Small intestine (tissue), 7 donors: ENCODE data around the gene ARL6. TPM values are rescaled to one million over a fixed set of nuclear protein-coding genes. Genes with fewer than 3 reads are reported as not detected.

Source experiments
- DNase-seq, 2 donors: peaks; one replicate each; pipeline versions ENCODE4 v3.0.0 to v3.0.0-alpha.2; 2013
- FAIRE-seq: peaks from 2 replicates; lab custom pipeline; 2012; peaks lifted over from hg19 to GRCh38; lab: Jason Lieb, UNC
- H3K27ac ChIP-seq, 3 donors: one replicate each; pipeline ENCODE4 v1.5.1; 2013; ENCODE audit warnings: low read length in 2 of 3, mild to moderate bottlenecking in 2 of 3, control low read depth in 1 of 3, inconsistent platforms in 1 of 3, low read depth in 1 of 3, moderate library complexity in 1 of 3
- H3K27me3 ChIP-seq, 3 donors: one replicate each; pipeline ENCODE4 v1.6.1; 2013; ENCODE audit warnings: low read length in 3 of 3, inconsistent platforms in 1 of 3; ENCODE audit not compliant: control insufficient read depth in 3 of 3, insufficient read depth in 3 of 3
- H3K36me3 ChIP-seq, 3 donors: one replicate each; pipeline ENCODE4 v1.6.1; 2013; ENCODE audit warnings: low read length in 3 of 3, inconsistent platforms in 1 of 3, low read depth in 1 of 3, mild to moderate bottlenecking in 1 of 3, moderate library complexity in 1 of 3; ENCODE audit not compliant: control insufficient read depth in 3 of 3, insufficient read depth in 2 of 3
- H3K4me1 ChIP-seq, 3 donors: one replicate each; pipeline ENCODE4 v1.6.1; 2013; ENCODE audit warnings: low read length in 2 of 3, inconsistent platforms in 1 of 3, low read depth in 1 of 3, mild to moderate bottlenecking in 1 of 3, moderate library complexity in 1 of 3; ENCODE audit not compliant: control insufficient read depth in 3 of 3, insufficient read depth in 2 of 3
- H3K4me3 ChIP-seq, 3 donors: one replicate each; pipeline ENCODE4 v1.5.1; 2013; ENCODE audit warnings: low read length in 3 of 3, control low read depth in 1 of 3, inconsistent platforms in 1 of 3, low read depth in 1 of 3, mild to moderate bottlenecking in 1 of 3, moderate library complexity in 1 of 3
- H3K9me3 ChIP-seq, 2 donors: one replicate each; pipeline ENCODE4 v1.6.1; 2013; ENCODE audit warnings: low read depth in 1 of 2, low read length in 1 of 2; ENCODE audit not compliant: control insufficient read depth in 2 of 2, insufficient read depth in 1 of 2
- WGBS, 3 donors: extraction: QIAGEN DNeasy Blood & Tissue Kit; methylation state at CpG; one replicate each; pipeline ENCODE4 v1.1.7; 2013; 5-methylcytosine and 5-hydroxymethylcytosine counted together
- polyA plus RNA-seq, 4 donors: library from polyadenylated mRNA; stranded (reverse) in 3 of 4; unstranded in 1 of 4; fragments of 200-250 nt in 3 of 4; fragments of 120-200 nt in 1 of 4; gene quantifications; one replicate each; pipeline versions ENCODE4 v1.2.1 to v1.2.3, GENCODE V29; 2013
- donor health status: healthy with polysubstance abuse.
- donor health status: control.
- donor health status: control.
- donor health status: Bipolar disorder and iron deficiency.
- donor health status: healthy.

ARL6 gene
- polyA plus RNA-seq, 4 donors = 0.67 to 4.1 (median 1.9) TPM

DNA sequence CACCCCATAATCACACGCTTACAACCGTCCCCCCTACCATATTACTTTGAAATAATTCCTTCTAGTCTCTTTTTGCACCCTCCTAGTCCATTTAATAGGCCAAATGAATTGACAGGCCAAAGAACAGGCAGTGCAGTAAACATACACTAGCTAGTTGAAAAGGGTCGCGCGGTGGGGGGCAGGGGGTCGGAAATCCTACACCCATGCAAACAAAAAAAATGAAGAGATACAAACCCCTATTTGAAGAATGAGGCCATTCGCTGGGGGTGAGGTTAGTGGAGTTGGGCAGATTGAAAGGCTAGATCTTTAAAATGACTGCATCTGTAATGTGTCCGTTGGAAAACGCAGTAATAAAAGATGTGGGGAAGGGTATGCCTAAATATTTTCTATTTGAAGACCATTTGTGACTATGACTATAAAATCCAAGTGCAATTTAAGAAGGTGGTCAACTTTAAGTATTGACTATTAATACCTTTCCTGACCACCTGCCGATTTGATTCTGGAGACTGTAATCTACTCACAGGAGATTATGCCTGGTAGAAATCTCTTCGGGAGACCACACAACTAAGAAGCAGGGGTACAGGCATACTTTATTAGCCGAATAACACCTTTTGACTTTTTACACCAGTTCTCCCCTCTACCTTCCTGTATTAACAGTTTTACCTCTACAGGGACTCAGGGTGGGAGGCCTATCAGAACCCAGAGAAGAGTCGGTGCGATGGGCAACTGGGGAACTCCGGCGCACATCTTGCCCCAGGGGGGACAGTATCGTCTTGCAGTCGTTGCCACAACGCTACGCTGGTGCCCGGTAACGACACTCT lies 762 bp upstream of the ARL6 start:
- Histone ChIP-seq H3K36me3 (no peaks in the 10 kb centered on the region), H3K4me3 (peak overlapping the region; percentile 67 to 95 (median 81)), H3K27ac (peak overlapping the region in 2 of 3 donors; percentile 73 to 88), H3K9me3 (no peaks in the 10 kb centered on the region), H3K27me3 (no peaks in the 10 kb centered on the region), H3K4me1 (peaks cover 2 to 6% (median 5%) of the 10 kb centered on the region in 3 donors)
- FAIRE-seq (no peak), DNase-seq (no peak)
- WGBS, 3 donors = 23 to 33% (median 26%) methylated on average over 22 of the region's 22 CpGs

- FAIRE-seq = no peak
- peak in 1 of 2 donors; percentile 6 for DNase-seq
- Histone ChIP-seq H3K36me3 (no peaks in the 10 kb centered on the region), H3K4me3 (peak overlapping the region in 1 of 3 donors; percentile 95), H3K27me3 (no peaks in the 10 kb centered on the region), H3K9me3 (no peaks in the 10 kb centered on the region), H3K27ac (no peak overlapping the region), H3K4me1 (peaks cover 2 to 6% (median 5%) of the 10 kb centered on the region in 3 donors)
- 25 to 38% (median 34%) methylated on average over 2 of the region's 2 CpGs for WGBS, 3 donors
Measured at GRCh38 chr3:97765336-97765735, 778 bp downstream of the ARL6 start.

DNA sequence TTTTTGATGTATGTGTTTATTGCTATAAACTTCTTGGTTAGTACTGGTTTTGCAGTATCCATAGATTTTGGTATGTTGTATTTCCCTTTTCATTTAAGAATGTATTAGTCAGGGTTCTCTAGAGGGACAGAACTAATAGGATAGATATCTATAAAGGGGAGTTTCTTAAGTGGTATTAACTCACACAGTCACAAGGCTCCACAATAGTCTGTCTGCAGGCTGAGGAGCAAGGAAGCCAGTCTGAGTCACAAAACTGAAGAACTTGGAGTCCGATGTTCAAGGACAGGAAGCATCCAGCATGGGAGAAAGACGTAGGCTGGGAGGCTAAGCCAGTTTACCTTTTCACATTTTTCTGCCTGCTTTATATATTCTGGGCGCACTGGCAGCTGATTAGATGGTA lies 8.4 kb downstream of the ARL6 start:
- DNase-seq = no peak
- WGBS, 3 donors = 93 to 97% (median 96%) methylated on average over 3 of the region's 3 CpGs
- no peaks in the 10 kb centered on the region for H3K4me1 ChIP-seq
- no peak overlapping the region for H3K27ac ChIP-seq
- no peaks in the 10 kb centered on the region for H3K36me3 ChIP-seq
- no peak for FAIRE-seq
- no peaks in the 10 kb centered on the region for H3K27me3 ChIP-seq
- H3K9me3 ChIP-seq = no peaks in the 10 kb centered on the region
- no peak overlapping the region for H3K4me3 ChIP-seq

GRCh38 chr3:97778152-97778551 lies 13.6 kb downstream of the ARL6 start:
- Histone ChIP-seq H3K36me3 (no peaks in the 10 kb centered on the region), H3K4me1 (no peaks in the 10 kb centered on the region), H3K27me3 (no peaks in the 10 kb centered on the region), H3K4me3 (no peak overlapping the region), H3K27ac (no peak overlapping the region), H3K9me3 (no peaks in the 10 kb centered on the region)
- FAIRE-seq (no peak), DNase-seq (no peak)

GRCh38 chr3:97793420-97794019 lies 29.0 kb downstream of the ARL6 start:
- Histone ChIP-seq H3K27ac (no peak overlapping the region), H3K4me1 (no peaks in the 10 kb centered on the region), H3K4me3 (no peak overlapping the region), H3K27me3 (no peaks in the 10 kb centered on the region), H3K36me3 (no peaks in the 10 kb centered on the region), H3K9me3 (no peaks in the 10 kb centered on the region)
- no peak for FAIRE-seq
- peak; percentile 61 to 63 for DNase-seq

GRCh38 chr3:97795951-97796350 lies 31.4 kb downstream of the ARL6 start:
- H3K27me3 ChIP-seq = no peaks in the 10 kb centered on the region
- DNase-seq (no peak), FAIRE-seq (no peak)
- no peak overlapping the region for H3K27ac ChIP-seq
- WGBS, 3 donors = 92 to 93% (median 92%) methylated on average over 4 of the region's 4 CpGs
- no peak overlapping the region for H3K4me3 ChIP-seq
- no peaks in the 10 kb centered on the region for H3K36me3 ChIP-seq
- H3K9me3 ChIP-seq = no peaks in the 10 kb centered on the region
- H3K4me1 ChIP-seq = no peaks in the 10 kb centered on the region

GRCh38 chr3:97804471-97804870 lies 39.9 kb downstream of the ARL6 start:
- WGBS, 3 donors = 68 to 87% (median 84%) methylated on average over 3 of the region's 3 CpGs
- no peaks in the 10 kb centered on the region for H3K9me3 ChIP-seq
- H3K36me3 ChIP-seq = no peaks in the 10 kb centered on the region
- H3K27me3 ChIP-seq = no peaks in the 10 kb centered on the region
- no peak for FAIRE-seq
- no peaks in the 10 kb centered on the region for H3K4me1 ChIP-seq
- H3K4me3 ChIP-seq = no peak overlapping the region
- peak overlapping the region in 1 of 3 donors; percentile 9 for H3K27ac ChIP-seq
- no peak for DNase-seq

- Histone ChIP-seq H3K36me3 (no peaks in the 10 kb centered on the region), H3K27ac (no peak overlapping the region), H3K4me1 (no peaks in the 10 kb centered on the region), H3K4me3 (no peak overlapping the region), H3K9me3 (no peaks in the 10 kb centered on the region), H3K27me3 (no peaks in the 10 kb centered on the region)
- no peak for DNase-seq
- FAIRE-seq = no peak
- 45 to 70% (median 55%) methylated on average over 2 of the region's 2 CpGs for WGBS, 3 donors
Measured at GRCh38 chr3:97810779-97811390, 46.3 kb downstream of the ARL6 start.
